Activated CD4-positive, alpha-beta T cell treated with anti-CD3 and anti-CD28 coated beads for 24 hours (primary cell): ENCODE data around the gene ZFAND3.

Experiments
- DNase-seq, 2 donors: peaks; one replicate each; pipeline ENCODE4 v3.0.0-alpha.2; 2020; ENCODE audit warnings: low read depth in 2 of 2

ZFAND3 gene

GRCh38 chr6:38185244-38185643 is 365.7 kb downstream of the ZFAND3 start:
- no peak for DNase-seq

GRCh38 chr6:38185752-38186151 is 366.2 kb downstream of the ZFAND3 start:
- DNase-seq = no peak

- no peak for DNase-seq
Measured at GRCh38 chr6:38187325-38187724, 367.8 kb downstream of the ZFAND3 start.

DNA sequence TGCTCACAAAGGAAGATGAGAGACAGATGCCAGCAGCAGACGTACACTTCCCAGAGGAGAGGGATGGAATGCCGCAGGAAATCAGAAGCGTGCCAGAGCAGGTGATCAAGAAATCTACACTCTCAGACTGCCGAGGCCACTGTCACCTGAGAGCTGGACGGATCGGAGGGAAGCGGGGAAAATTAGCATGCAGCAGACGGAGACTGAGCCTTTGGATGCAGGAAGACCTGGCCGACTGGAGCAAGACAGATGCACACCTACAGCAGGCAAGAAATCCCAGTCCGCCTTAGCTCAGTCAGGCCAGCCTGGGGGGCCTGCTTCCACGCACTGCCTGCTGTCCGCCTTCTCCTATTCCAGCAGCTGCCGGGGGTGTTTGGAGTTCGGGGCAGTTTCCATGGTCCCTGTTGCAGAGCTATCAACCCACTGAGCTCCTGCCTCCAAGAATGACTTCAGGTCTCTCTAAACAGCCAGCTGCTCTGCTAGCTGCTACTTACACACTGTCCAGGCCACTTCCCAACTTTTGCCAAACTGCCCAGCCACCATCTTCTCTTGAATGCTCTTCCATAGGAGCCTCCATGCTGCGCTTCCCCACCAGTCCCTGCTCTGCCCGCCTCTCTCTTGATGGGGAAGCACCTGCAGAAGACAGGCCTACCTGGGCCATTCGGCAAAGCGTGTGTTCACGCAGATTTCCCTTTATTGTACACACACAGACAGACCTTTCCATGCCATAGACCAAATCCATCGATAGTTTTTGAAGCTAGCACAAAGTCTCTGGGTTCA is 368.5 kb downstream of the ZFAND3 start:
- DNase-seq = no peak

DNA sequence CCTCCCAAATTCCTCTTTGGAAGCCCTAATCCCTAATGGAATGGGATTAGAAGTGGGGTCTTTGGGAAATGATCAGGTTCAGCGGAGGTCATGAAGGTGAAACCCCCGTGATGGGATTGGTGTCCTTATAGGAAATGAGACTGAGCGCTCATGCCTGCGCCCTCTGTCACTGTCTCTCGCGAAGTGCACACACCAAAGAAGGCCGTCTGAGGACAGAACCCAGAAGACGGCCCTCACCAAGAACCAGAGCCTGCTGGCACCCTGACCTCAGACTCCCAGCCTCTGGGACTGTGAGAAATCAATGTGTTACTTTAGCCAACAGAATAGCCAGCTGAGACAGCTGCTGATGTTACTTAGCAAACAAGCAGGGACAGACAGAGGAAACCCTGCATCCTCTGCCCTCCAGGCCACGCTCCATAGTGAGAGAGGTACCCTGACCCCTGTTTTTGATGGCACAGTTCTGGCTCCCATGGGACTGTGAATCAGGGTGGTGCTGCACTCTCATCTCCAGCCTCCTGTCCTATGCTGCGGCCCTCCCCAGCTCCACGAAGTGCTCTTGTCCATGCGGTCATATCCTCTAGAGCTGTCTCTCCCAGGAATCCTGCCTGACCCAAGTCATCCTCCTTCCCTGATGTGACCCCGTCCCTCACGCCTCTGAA is 369.3 kb downstream of the ZFAND3 start:
- DNase-seq = no peak

DNA sequence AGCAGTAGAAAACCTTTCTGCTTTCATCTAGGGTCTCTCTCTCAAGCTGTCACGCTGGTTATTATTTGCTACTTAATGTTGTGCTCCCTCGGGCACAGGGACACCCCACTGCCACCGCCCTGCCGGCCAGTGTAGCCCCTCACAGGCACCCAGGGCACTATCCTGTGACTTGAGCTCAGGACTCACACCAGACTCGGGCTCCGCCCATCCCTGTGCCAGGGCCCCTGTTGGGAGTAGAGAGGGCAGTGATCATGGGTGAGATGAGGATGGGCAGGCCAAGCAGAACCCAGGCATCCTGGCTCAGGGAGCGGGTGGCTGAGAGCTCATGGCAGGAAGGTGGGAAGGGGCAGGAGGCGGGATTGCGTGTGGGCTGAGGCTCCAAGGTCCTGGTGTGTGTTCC is 371.9 kb downstream of the ZFAND3 start:
- DNase-seq = no peak

- no peak for DNase-seq
Measured at GRCh38 chr6:38192011-38192410, 372.5 kb downstream of the ZFAND3 start.

GRCh38 chr6:38192487-38192886 is 373.0 kb downstream of the ZFAND3 start:
- no peak for DNase-seq

GRCh38 chr6:38193051-38193450 is 373.5 kb downstream of the ZFAND3 start:
- no peak for DNase-seq

DNA sequence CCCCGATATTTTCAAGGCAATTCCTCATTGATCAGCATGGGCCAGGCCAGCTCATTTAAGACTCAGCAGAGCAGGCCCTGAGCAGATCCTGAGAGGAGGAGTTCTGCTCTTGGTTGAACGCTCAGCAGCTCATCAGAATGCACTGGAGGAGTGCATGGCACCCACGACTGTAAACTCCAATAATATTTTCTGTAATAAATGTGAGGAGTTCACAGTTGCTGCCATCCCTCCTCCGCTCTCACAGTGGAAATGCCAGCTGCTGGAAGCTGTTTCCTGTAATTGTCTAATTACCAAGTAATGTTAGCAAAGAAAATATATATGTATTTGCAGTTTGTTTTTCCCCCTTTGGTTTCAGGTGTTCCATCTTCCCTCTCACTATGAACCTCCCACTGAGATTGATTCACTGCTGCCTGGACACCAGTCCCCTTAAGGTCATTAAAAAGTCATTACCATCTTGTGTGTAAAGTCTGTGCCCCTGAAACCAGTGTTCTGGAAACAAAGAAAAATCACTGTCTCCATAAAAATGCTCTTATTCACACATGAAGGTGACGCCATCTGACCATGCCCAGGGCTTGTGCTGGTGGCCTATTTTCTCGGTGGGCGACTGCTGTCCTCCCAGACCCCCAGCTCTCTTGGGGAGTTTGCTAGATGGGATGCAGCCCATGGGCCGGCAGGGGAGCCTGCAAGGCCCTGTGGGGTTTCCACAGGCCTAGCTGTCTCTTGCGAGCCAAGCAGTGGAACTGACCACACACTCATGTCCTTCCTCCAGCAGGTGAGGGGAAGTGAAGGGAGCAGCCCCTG is 374.2 kb downstream of the ZFAND3 start:
- DNase-seq = no peak

DNA sequence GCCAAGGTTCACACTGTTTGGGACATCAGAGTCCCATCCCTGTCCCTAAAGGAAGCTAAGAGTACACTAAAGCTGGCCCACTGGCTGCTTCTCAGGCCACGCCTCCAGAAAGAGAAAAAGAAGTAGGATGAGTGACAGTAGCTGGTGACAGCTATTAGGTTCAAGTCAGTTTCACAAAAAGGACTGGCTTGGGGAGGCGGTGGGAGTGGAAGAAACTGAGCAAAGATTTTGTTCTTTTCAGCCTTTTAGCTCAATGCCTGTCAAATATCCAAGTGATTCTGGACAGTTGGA is 374.7 kb downstream of the ZFAND3 start:
- DNase-seq = no peak

DNA sequence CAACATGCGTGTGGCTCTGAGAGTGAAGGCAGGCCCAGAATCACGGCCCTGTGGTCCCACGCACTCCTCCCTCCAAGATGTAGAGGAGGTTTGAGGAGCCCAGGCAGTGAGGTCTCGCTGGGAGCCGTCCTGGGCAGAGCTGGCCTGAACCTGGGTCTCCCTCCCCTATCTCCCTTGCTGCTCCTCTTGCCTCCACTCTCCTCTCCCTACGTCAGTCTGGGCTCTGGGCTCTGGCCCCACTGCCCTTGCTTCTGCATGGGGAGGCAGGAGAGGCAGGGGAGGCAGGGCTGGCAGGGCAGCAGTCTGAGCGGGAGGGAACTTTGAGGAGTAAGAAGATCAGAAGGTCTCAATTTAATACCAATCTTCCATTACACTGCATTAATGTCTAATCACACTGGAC is 375.1 kb downstream of the ZFAND3 start:
- DNase-seq = no peak

GRCh38 chr6:38195113-38195635 is 375.6 kb downstream of the ZFAND3 start:
- no peak for DNase-seq

DNA sequence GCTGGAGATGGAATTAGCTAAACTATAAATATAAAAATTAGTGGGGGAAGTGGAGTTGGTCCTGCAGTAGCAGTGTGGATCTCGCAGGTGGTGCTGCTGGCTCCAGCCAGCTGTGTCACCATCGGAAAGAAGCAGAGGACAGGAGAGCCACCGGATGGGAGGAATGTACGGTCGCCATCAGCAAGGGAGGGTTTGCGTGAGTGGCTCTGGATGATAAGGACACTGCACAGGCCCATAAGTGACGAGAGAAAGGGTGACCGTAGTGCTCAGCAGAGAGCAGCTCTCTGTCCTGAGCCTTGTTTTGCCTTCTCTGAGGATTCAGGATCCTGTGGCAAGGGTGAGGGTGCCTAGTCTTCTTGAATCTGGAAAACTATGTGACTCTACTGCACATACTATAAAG is 378.7 kb downstream of the ZFAND3 start:
- DNase-seq = no peak
